KOPT-K1 (cell line): ENCODE measurements around the gene CNPY1.
"Not testable (repeated sequence)": the region's sequence is repeated elsewhere in the genome, so short reads cannot be mapped to it uniquely, and the experiment has no call there.

Experiments used
- H3K27ac ChIP-seq: fragments of 200-600 bp; sonication (generic); 2 replicates; pipeline ENCODE4 v1.5.1; 2016; ENCODE audit warnings: antibody characterized with exemption, mild to moderate bottlenecking, low read depth, low read length; ENCODE audit not compliant: poor library complexity, severe bottlenecking
- H3K36me3 ChIP-seq: fragments of 200-600 bp; sonication (generic); 2 replicates; pipeline ENCODE4 v1.5.1; 2017; ENCODE audit warnings: antibody characterized with exemption, mild to moderate bottlenecking, low read length, moderate library complexity; ENCODE audit not compliant: insufficient read depth
- H3K9me3 ChIP-seq: fragments of 200-600 bp; sonication (generic); 2 replicates; pipeline ENCODE4 v1.5.1; 2017; ENCODE audit warnings: antibody characterized with exemption, low read length, mild to moderate bottlenecking; ENCODE audit not compliant: insufficient read depth, poor library complexity, severe bottlenecking

The CNPY1 gene

GRCh38 chr7:155546449-155546848 lies at the start of gene CNPY1:
Gene CNPY1, minus strand, starts transcription at chr7:155546559. Its CDS starts 630 bp downstream, at chr7:155545929.
- H3K9me3 ChIP-seq, H3K36me3 ChIP-seq, H3K27ac ChIP-seq: not testable (repeated sequence)

GRCh38 chr7:155594961-155595366 lies 48.6 kb upstream of the CNPY1 start:
- Histone ChIP-seq H3K27ac (no peak overlapping the region), H3K9me3 (no peaks in the 10 kb centered on the region), H3K36me3 (no peaks in the 10 kb centered on the region)

GRCh38 chr7:155594163-155594732 lies 47.9 kb upstream of the CNPY1 start:
- Histone ChIP-seq H3K9me3 (no peaks in the 10 kb centered on the region), H3K27ac (no peak overlapping the region), H3K36me3 (no peaks in the 10 kb centered on the region)

GRCh38 chr7:155593461-155594162 lies 47.3 kb upstream of the CNPY1 start:
- Histone ChIP-seq H3K36me3 (no peaks in the 10 kb centered on the region), H3K9me3 (no peaks in the 10 kb centered on the region), H3K27ac (no peak overlapping the region)

GRCh38 chr7:155591055-155591775 lies 44.9 kb upstream of the CNPY1 start:
- H3K9me3 ChIP-seq = no peaks in the 10 kb centered on the region
- no peaks in the 10 kb centered on the region for H3K36me3 ChIP-seq
- H3K27ac ChIP-seq = no peak overlapping the region

GRCh38 chr7:155590215-155591018 lies 44.1 kb upstream of the CNPY1 start:
- H3K9me3 ChIP-seq = no peaks in the 10 kb centered on the region
- no peaks in the 10 kb centered on the region for H3K36me3 ChIP-seq
- H3K27ac ChIP-seq = no peak overlapping the region

- H3K36me3 ChIP-seq = no peaks in the 10 kb centered on the region
- no peak overlapping the region for H3K27ac ChIP-seq
- no peaks in the 10 kb centered on the region for H3K9me3 ChIP-seq
These were observed 42.9 kb upstream of the CNPY1 start for GRCh38 chr7:155589001-155589980.

- Histone ChIP-seq H3K36me3 (no peaks in the 10 kb centered on the region), H3K9me3 (no peaks in the 10 kb centered on the region), H3K27ac (no peak overlapping the region)
These were observed 42.2 kb upstream of the CNPY1 start for GRCh38 chr7:155588468-155588998.

- no peaks in the 10 kb centered on the region for H3K9me3 ChIP-seq
- H3K36me3 ChIP-seq = no peaks in the 10 kb centered on the region
- H3K27ac ChIP-seq = no peak overlapping the region
These were observed 41.1 kb upstream of the CNPY1 start for GRCh38 chr7:155587486-155587885.

GRCh38 chr7:155586843-155587440 lies 40.6 kb upstream of the CNPY1 start:
- Histone ChIP-seq H3K9me3 (no peaks in the 10 kb centered on the region), H3K36me3 (no peaks in the 10 kb centered on the region)

GRCh38 chr7:155585951-155586350 lies 39.6 kb upstream of the CNPY1 start:
- H3K36me3 ChIP-seq = no peaks in the 10 kb centered on the region
- H3K9me3 ChIP-seq = no peaks in the 10 kb centered on the region
- H3K27ac ChIP-seq = no peak overlapping the region

More at GRCh38 chr7:155586843-155587440, 40.6 kb upstream of the CNPY1 start:
- no peak overlapping the region for H3K27ac ChIP-seq

GRCh38 chr7:155585532-155585895 lies 39.2 kb upstream of the CNPY1 start:
- Histone ChIP-seq H3K9me3 (no peaks in the 10 kb centered on the region), H3K27ac (no peak overlapping the region), H3K36me3 (no peaks in the 10 kb centered on the region)

- no peak overlapping the region for H3K27ac ChIP-seq
- H3K36me3 ChIP-seq = no peaks in the 10 kb centered on the region
- H3K9me3 ChIP-seq = no peaks in the 10 kb centered on the region
These were observed 38.6 kb upstream of the CNPY1 start for GRCh38 chr7:155584763-155585531.
